Karpas-422 (cell line): Measurements from ENCODE around the gene DDX55. TPM values are rescaled to one million over a fixed set of nuclear protein-coding genes. Genes with fewer than 3 reads are reported as not detected.
A peak's percentile ranks its signal among the peaks of the same experiment; 100 is the strongest.

Experiments used
- DNase-seq: peaks from one replicate; pipeline ENCODE4 v3.0.0-alpha.2; 2015
- H2AFZ ChIP-seq: fragments of 200-600 bp; sonication (generic); 2 replicates; pipeline ENCODE4 v1.6.1; 2014; ENCODE audit warnings: antibody characterized with exemption, low read length, mixed read lengths
- H3K27ac ChIP-seq: fragments of 200-600 bp; sonication (generic); 2 replicates; pipeline ENCODE4 v1.5.1; 2014; ENCODE audit warnings: mild to moderate bottlenecking, low read length, moderate library complexity
- H3K27me3 ChIP-seq: fragments of 200-600 bp; sonication (generic); 2 replicates; pipeline ENCODE4 v1.6.1; 2014; ENCODE audit warnings: low read length, mixed read lengths
- H3K36me3 ChIP-seq: fragments of 200-600 bp; sonication (generic); 2 replicates; pipeline ENCODE4 v1.6.1; 2014; ENCODE audit warnings: low read length, mixed read lengths; ENCODE audit not compliant: insufficient read depth
- H3K4me1 ChIP-seq: fragments of 200-600 bp; sonication (generic); 2 replicates; pipeline ENCODE4 v1.6.1; 2014; ENCODE audit warnings: mild to moderate bottlenecking, low read length, mixed read lengths
- H3K4me2 ChIP-seq: fragments of 200-600 bp; sonication (generic); 2 replicates; pipeline ENCODE4 v1.6.1; 2014; ENCODE audit warnings: low read length, low read depth, mild to moderate bottlenecking; ENCODE audit not compliant: poor library complexity, severe bottlenecking
- H3K4me3 ChIP-seq: fragments of 200-600 bp; sonication (generic); 2 replicates; pipeline ENCODE4 v1.5.1; 2014; ENCODE audit warnings: mild to moderate bottlenecking, antibody characterized with exemption, low read length, mixed read lengths
- H3K79me2 ChIP-seq: fragments of 200-600 bp; sonication (generic); 2 replicates; pipeline ENCODE4 v1.6.1; 2014; ENCODE audit warnings: mild to moderate bottlenecking, low read length, mixed read lengths
- H3K9ac ChIP-seq: fragments of 200-600 bp; sonication (generic); 2 replicates; pipeline ENCODE4 v1.6.0; 2014; ENCODE audit warnings: low read length
- H3K9me2 ChIP-seq: fragments of 200-600 bp; sonication (generic), shearing (Covaris generic); replicated peaks from 2 replicates; pipeline ENCODE4 v1.6.0; 2014; ENCODE audit warnings: mild to moderate bottlenecking, low read length, moderate library complexity; ENCODE audit not compliant: insufficient read depth
- H3K9me3 ChIP-seq: fragments of 300-700, 200-600 bp; sonication (generic); 2 replicates; pipeline ENCODE4 v1.6.1; 2014; ENCODE audit warnings: low read length, mixed read lengths
- H4K20me1 ChIP-seq: fragments of 200-600 bp; sonication (generic); 2 replicates; pipeline ENCODE4 v1.6.1; 2014; ENCODE audit warnings: mild to moderate bottlenecking, antibody characterized with exemption, low read length, low read depth; ENCODE audit not compliant: insufficient read depth
- total RNA-seq: library from RNA; depleted of rRNA; stranded (reverse); fragments of >200 nt; shearing (Covaris generic); gene quantifications from 2 replicates; pipeline ENCODE4 v1.2.3, GENCODE V29; 2014; ENCODE audit warnings: low replicate concordance

The DDX55 gene
- total RNA-seq, 1 experiment from 2014 or later, result 36.4 TPM

DNA sequence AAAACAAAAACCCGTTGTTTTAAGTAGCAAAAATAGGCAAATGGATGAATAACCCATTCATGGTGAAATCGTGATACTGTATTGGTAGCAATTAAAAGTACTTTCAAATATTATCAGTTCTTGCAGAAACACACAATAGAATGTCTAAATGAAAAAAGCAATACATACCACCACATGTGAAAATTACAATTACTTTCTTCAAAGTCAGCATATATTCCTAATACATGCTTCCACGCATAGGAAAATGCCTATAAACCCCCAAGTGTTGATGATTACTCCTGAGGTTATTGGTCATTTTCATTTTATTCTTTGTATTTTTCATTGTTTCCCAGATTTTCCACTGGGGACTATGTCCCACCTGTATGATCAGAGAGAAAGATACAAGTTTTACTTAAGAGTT is 15.2 kb downstream of the DDX55 start:
- H3K9ac ChIP-seq, result no peak overlapping the region
- DNase-seq, result no peak
- peaks cover 8% of the 10 kb centered on the region; the same call in 1 of the 2 replicates for H3K79me2 ChIP-seq
- peaks cover 4% of the 10 kb centered on the region for H4K20me1 ChIP-seq
- peaks cover 55% of the 10 kb centered on the region for H3K36me3 ChIP-seq
- no peak overlapping the region for H3K4me3 ChIP-seq
- H3K4me1 ChIP-seq, result no peaks in the 10 kb centered on the region
- no peaks in the 10 kb centered on the region for H3K9me2 ChIP-seq
- no peak overlapping the region for H3K4me2 ChIP-seq
- H3K9me3 ChIP-seq, result no peaks in the 10 kb centered on the region
- no peaks in the 10 kb centered on the region for H3K27me3 ChIP-seq
- no peak overlapping the region for H3K27ac ChIP-seq
- H2AFZ ChIP-seq, result no peak overlapping the region

DNA sequence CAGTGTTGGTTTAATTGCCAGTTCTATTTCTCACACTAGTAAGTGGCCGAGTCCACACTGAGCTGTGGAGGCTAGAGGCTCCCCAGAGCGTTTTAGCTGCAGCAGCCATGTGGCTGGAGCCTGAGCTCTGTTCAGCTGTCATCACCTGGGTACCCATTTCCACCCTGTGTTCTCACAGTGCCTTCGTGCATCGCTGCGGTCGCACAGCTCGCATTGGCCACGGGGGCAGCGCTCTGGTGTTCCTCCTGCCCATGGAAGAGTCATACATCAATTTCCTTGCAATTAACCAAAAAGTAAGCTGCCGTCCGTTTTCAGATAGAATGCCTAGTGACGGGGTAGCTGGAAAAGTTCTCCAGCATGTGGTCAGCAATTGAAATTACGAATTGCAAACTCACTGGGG is 15.7 kb downstream of the DDX55 start:
- H3K36me3 ChIP-seq, result peaks cover 55% of the 10 kb centered on the region
- no peak overlapping the region for H3K4me2 ChIP-seq
- H3K27ac ChIP-seq, result no peak overlapping the region

DNA sequence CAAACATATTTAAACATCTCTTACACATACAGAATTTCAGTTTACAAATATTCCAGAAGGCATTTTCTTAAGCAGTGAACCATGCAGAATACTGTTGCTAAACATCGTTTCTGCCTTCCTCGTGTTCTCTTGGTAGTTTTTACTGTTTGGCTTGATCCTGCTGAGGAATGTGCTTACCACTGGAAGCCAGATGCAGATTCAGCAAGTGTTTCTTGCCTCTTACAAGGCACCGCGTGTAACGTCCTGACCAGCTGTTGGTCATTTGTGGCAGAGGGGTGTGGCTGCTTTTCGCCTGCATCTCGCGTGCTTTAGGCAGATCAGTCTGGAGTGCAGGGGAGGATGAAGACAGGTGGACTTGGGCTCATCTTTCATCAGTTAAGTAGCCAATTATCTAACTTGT is 19.2 kb downstream of the DDX55 start:
- peaks cover 4% of the 10 kb centered on the region; the same call in 1 of the 2 replicates for H4K20me1 ChIP-seq
- H3K36me3 ChIP-seq, result peaks cover 54% of the 10 kb centered on the region
- H3K79me2 ChIP-seq, result 0 out of 2 replicates have a peak, but pooled peaks cover 4% of the 10 kb centered on the region
- H3K9ac ChIP-seq, result no peak overlapping the region
- no peaks in the 10 kb centered on the region for H3K27me3 ChIP-seq
- no peaks in the 10 kb centered on the region for H3K9me2 ChIP-seq
- no peak overlapping the region for H2AFZ ChIP-seq
- no peaks in the 10 kb centered on the region for H3K9me3 ChIP-seq
- no peak overlapping the region for H3K27ac ChIP-seq
- no peak overlapping the region for H3K4me2 ChIP-seq
- H3K4me3 ChIP-seq, result no peak overlapping the region
- H3K4me1 ChIP-seq, result no peaks in the 10 kb centered on the region
- DNase-seq, result no peak

More for the DNA sequence above, 15.7 kb downstream of the DDX55 start:
- Histone ChIP-seq H3K79me2 (0 out of 2 replicates have a peak, but pooled peaks cover 4% of the 10 kb centered on the region), H3K9me3 (no peaks in the 10 kb centered on the region), H3K9ac (no peak overlapping the region), H3K4me1 (no peaks in the 10 kb centered on the region), H3K27me3 (no peaks in the 10 kb centered on the region), H2AFZ (no peak overlapping the region), H3K4me3 (no peak overlapping the region), H3K9me2 (no peaks in the 10 kb centered on the region), H4K20me1 (peaks cover 4% of the 10 kb centered on the region)
- DNase-seq, result no peak

DNA sequence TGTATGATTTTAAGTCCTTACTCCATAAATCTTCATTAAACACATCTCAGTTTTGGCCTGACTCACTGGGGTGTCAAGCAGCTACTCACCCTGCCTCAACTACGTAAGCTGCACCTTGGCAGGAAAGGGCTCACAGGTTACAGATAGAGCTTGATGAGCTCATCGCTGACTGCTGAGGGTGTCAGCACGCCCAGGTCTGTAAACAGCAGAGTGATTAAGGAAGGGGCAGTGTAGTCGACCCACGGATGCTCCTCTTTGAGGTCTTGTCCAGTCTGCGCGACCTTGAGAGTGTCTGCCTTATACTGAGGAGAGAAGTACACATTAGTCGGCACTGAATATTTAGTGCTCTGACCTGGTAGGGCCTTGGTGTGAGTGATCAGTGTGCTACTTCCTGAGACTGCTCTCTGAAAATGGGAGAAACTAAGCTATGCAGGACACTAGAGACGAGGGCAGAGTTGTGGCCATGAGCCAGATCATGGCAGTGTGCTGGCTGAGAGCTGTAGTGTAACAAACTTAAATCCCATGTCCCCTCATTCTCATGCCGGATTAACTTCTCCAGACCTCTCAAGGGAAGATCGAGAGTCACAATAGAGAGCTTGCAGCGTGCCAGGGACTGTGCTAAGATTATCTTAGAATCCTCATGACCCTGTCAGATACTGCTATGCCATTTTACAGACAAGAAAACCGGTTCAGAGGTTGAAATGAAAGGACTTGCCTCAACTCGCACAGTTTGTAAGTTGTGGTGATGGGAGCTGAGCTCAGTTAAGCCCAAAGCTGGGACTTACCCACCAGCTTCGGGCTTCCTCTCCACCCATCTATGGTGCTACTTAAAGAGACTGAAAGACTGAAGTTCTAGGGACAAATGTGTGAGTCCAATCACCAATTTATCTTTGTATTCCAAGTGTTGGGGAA is 20.0 kb downstream of the DDX55 start:
- no peak for DNase-seq
- Histone ChIP-seq H3K27ac (no peak overlapping the region), H3K4me3 (no peak overlapping the region), H4K20me1 (peaks cover 4% of the 10 kb centered on the region; the same call in 1 of the 2 replicates), H3K4me1 (no peaks in the 10 kb centered on the region), H3K27me3 (no peaks in the 10 kb centered on the region), H3K9ac (no peak overlapping the region), H3K9me3 (no peaks in the 10 kb centered on the region), H3K79me2 (0 out of 2 replicates have a peak, but pooled peaks cover 4% of the 10 kb centered on the region), H3K9me2 (no peaks in the 10 kb centered on the region), H3K4me2 (no peak overlapping the region), H2AFZ (no peak overlapping the region), H3K36me3 (peaks cover 54% of the 10 kb centered on the region)

DNA sequence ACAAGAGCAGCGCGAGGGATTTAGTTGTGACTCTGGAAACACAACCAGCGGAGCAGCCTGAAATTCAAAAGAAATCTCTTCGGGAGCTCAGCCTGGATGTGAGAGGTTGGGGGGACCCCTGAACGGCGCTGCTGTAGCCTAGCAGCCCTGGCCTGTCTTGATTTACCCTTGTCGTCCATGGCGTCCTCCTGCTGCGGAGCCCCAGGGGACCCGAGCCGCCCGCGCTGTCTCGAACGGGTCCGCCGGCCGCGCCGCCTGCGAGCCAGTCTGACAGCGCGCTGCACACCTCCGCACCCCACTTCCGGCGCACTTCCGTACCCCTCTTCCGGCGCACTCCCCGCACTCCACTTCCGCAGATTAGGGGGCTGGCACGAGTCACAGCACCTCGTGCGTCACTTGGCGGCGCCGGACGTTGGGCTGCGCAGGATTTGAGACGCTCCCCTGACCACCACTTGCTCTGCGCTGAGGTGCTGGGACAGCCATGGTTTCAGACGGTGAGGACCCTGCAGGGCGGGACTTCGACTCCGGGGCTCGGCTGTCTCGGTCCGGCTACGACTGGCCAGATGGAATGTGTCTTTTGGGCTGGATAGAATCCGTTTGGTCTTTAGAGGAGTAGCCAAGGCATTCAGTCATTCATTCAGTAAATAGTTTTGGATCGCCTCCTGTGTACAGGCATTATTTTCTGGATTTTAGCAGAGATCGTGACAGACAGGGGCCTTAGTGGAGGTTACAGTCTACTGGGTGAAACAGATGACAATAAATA is 31.7 kb downstream of the DDX55 start, which contains the start of the genes EIF2B1 and GTF2H3:
Gene EIF2B1, minus strand, starts transcription at position 308 of the 763 bp plus-strand sequence. Its CDS starts 129 bp downstream, at position 179.
Gene GTF2H3, plus strand, starts transcription at position 451 of the 763 bp plus-strand sequence. Its CDS starts 31 bp downstream, at position 482.
- peak; percentile 99 for DNase-seq
- H4K20me1 ChIP-seq, result no peaks in the 10 kb centered on the region
- peak within 1 kb of the TSS; percentile 86 for H3K4me2 ChIP-seq
- no peaks in the 10 kb centered on the region for H3K9me2 ChIP-seq
- H3K9me3 ChIP-seq, result no peaks in the 10 kb centered on the region
- H3K9ac ChIP-seq, result peak within 1 kb of the TSS; percentile 93
- H3K79me2 ChIP-seq, result peaks cover 60% of the 10 kb centered on the region
- peak within 1 kb of the TSS; percentile 69 for H3K27ac ChIP-seq
- no peak within 1 kb of the TSS; the same call in 1 of the 2 replicates for H2AFZ ChIP-seq
- no peaks in the 10 kb centered on the region for H3K27me3 ChIP-seq
- H3K4me3 ChIP-seq, result peak within 1 kb of the TSS; percentile 94
- H3K36me3 ChIP-seq, result peaks cover 23% of the 10 kb centered on the region
- peaks cover 13% of the 10 kb centered on the region for H3K4me1 ChIP-seq

DNA sequence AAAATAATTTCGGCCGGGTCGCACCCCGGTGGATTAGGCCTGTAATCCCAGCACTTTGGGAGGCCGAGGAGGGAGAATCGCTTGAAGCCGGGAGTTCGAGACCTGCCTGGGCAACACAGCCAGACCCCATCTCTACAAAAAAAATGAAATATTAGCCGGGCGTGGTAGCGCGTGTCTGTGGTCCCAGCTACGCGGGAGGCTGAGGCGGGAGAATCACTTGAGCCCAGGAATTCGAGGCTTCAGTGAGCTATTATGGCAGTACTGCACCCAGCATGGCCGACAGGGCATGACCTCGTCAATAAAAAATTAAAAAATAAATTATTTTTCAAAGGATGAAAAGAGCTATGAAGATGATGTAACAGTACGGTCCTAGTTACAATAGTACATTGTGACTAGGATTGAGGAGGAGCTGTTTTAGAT is 32.3 kb downstream of the DDX55 start:
- Histone ChIP-seq H4K20me1 (no peaks in the 10 kb centered on the region), H2AFZ (no peak overlapping the region), H3K9me3 (no peaks in the 10 kb centered on the region), H3K9me2 (no peaks in the 10 kb centered on the region), H3K4me2 (peak overlapping the region; percentile 86), H3K27ac (peak overlapping the region; percentile 69), H3K27me3 (no peaks in the 10 kb centered on the region), H3K9ac (peak overlapping the region; percentile 93), H3K4me3 (peak overlapping the region; percentile 94), H3K36me3 (peaks cover 17% of the 10 kb centered on the region; the same call in 1 of the 2 replicates), H3K4me1 (peaks cover 13% of the 10 kb centered on the region), H3K79me2 (peaks cover 60% of the 10 kb centered on the region)
- DNase-seq, result peak; percentile 51

DNA sequence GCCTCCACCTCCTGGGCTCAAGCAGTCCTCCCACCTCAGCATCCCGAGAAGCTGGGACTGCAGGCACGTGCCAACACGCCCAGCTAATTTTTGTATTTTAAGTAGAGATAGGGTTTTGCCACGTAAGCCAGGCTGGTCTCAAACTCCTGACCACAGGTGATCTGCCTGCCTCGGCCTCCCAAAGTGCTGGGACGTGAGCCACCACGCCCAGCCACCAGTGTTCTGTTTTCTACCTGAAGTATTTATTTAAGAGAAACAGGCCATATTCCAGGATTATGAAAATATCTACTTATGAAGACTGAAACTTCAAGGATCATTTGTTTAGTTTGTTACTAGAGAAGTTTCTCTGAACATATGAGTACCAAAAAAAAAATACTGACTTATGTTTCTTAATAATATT is 42.0 kb downstream of the DDX55 start:
- Histone ChIP-seq H3K9ac (no peak overlapping the region), H3K27me3 (no peaks in the 10 kb centered on the region), H2AFZ (no peak overlapping the region), H3K9me2 (no peaks in the 10 kb centered on the region), H3K9me3 (no peaks in the 10 kb centered on the region), H3K79me2 (peaks cover 56% of the 10 kb centered on the region), H3K27ac (no peak overlapping the region), H4K20me1 (no peaks in the 10 kb centered on the region), H3K4me1 (peaks cover 2% of the 10 kb centered on the region; the same call in 1 of the 2 replicates), H3K36me3 (peaks cover 37% of the 10 kb centered on the region), H3K4me2 (no peak overlapping the region), H3K4me3 (no peak overlapping the region)
- DNase-seq, result no peak
